NT2/D1 (cell line): ENCODE data around the gene HOXD11.
A peak's percentile ranks its signal among the peaks of the same experiment; 100 is the strongest.

ENCODE experiments used
- DNase-seq: peaks from one replicate; pipeline ENCODE4 v3.0.0-alpha.2; 2011; ENCODE audit warnings: low read depth, low spot score
- H3K27me3 ChIP-seq: 2 replicates; pipeline ENCODE4 v1.6.0; 2011; ENCODE audit warnings: mild to moderate bottlenecking; ENCODE audit not compliant: insufficient read length, insufficient read depth
- H3K36me3 ChIP-seq: 2 replicates; pipeline ENCODE4 v1.6.1; 2011; ENCODE audit warnings: mild to moderate bottlenecking, low read length, mixed read lengths; ENCODE audit not compliant: insufficient read depth, insufficient read length
- H3K4me1 ChIP-seq: 2 replicates; pipeline ENCODE4 v1.5.1; 2011; ENCODE audit not compliant: insufficient read depth, insufficient read length
- H3K4me3 ChIP-seq: 2 replicates; pipeline ENCODE4 v1.5.1; 2011; ENCODE audit warnings: low read depth; ENCODE audit not compliant: insufficient read length
- H3K9ac ChIP-seq: 2 replicates; pipeline ENCODE4 v1.6.0; 2011; ENCODE audit warnings: low read depth; ENCODE audit not compliant: insufficient read length
- H3K9me3 ChIP-seq: 2 replicates; pipeline ENCODE4 v1.5.1; 2011; ENCODE audit warnings: mild to moderate bottlenecking, low read length; ENCODE audit not compliant: insufficient read depth
- SUZ12 ChIP-seq: IDR thresholded peaks from 2 replicates; pipeline ENCODE4 v1.6.1; 2011; ENCODE audit not compliant: insufficient read length, insufficient read depth; ENCODE audit errors: extremely low read depth
- YY1 ChIP-seq: IDR thresholded peaks from 2 replicates; pipeline ENCODE4 v1.6.1; 2011; ENCODE audit not compliant: insufficient read length, insufficient read depth
- ZNF274 ChIP-seq: IDR thresholded peaks from 2 replicates; pipeline ENCODE4 v1.6.1; 2011; ENCODE audit warnings: mild to moderate bottlenecking, low read depth, low read length

The HOXD11 gene

DNA sequence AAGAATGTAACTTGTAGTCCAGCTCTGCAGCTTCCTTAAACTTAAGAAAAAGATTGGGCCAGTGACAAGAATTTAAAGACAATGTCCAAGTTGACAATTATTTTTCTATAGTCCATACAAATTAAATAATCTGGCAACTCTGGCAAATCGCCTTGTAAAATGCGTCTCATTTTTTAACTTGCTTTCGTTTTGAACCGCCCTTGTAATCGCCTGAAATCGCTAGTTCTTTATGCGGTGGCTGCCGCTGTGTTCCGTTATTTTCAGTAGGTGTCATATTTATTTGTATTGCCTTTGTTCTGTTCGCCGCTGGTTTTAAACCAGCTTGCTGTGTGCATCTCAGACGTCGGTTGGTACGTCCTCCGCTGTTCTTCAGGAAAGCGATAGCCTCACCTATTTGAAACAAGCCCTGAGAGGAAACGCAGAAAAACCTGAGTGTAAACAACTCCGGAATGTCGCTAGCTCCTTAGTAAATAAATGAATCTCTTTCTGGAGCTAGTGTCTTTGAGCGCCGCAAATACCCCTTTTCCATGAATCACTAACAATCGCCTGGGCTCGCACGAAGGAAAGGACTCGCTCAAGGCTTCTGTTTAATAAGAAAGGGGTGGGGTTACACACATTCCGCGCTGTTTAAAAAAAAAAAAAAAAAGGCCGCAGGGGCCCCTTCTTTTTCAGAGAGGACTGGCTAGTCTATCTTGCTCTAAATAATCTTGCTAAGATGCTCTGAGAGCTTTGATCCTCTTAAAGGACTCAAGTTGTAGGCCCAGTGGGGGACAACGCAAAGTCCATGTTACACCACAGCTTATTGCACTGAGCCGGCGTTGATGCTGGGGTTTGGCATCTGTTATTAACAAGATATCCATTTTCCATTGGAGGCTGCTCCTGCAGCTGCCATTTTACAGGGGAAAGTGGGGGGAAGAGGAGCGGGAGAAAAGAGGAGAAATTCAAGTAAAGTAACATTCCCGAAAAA lies 25.4 kb downstream of the HOXD11 start:
- Histone ChIP-seq H3K9ac (no peak overlapping the region), H3K4me1 (peaks cover 12% of the 10 kb centered on the region), H3K36me3 (no peaks in the 10 kb centered on the region), H3K27me3 (peaks cover 99% of the 10 kb centered on the region), H3K9me3 (no peaks in the 10 kb centered on the region), H3K4me3 (no peak overlapping the region)
- TF ChIP-seq YY1 (no peak), SUZ12 (peak; percentile 74)
- DNase-seq = no peak

DNA sequence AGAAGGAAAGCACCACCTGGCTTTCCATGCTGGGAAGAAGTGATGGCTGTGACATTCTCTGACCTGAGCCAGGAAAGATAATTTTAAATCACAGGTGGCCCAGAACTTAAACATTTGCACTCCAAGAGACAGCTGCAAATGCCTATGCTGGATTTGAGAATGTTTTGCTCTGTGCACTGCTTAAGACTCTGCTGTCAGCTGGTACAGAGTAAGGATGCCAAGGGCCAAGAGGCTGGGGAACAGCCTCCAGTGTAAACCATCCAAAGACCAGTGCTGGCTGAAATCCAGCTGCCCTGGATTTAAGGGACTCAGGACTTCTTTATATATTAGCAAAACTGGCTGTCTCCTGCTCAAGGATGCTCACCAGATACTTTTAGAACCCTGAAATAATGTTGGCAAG lies 26.3 kb downstream of the HOXD11 start:
- Histone ChIP-seq H3K4me3 (no peak overlapping the region), H3K9ac (no peak overlapping the region), H3K36me3 (no peaks in the 10 kb centered on the region), H3K9me3 (no peaks in the 10 kb centered on the region), H3K4me1 (peaks cover 12% of the 10 kb centered on the region), H3K27me3 (peaks cover 99% of the 10 kb centered on the region)
- DNase-seq = no peak
- no peak for TF ChIP-seq YY1
- no peak for TF ChIP-seq ZNF274
- no peak for TF ChIP-seq SUZ12

DNA sequence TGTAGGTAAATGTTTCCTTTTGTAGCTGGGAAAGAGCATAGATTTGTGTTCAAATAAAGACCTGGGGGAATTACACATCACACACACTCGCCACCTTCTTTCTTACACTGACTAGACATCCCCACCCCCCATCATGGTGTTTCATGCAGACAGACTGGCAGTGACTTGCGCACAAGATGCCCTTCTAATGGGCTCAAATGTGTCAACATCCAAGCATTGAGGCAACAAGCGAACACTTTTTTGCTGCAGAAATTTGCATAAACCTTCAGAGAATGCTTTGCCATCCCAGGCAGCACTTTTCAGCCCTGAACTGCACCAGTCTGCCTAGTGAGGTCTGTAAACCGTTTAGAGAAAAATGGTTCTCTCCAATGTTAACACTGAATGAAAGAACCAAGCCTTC lies 27.0 kb downstream of the HOXD11 start:
- no peak for TF ChIP-seq ZNF274
- TF ChIP-seq YY1 = no peak
- TF ChIP-seq SUZ12 = no peak
- H3K9ac ChIP-seq = no peak overlapping the region
- H3K36me3 ChIP-seq = no peaks in the 10 kb centered on the region
- no peak overlapping the region for H3K4me3 ChIP-seq
- no peaks in the 10 kb centered on the region for H3K9me3 ChIP-seq
- no peak for DNase-seq
- H3K4me1 ChIP-seq = peaks cover 9% of the 10 kb centered on the region
- peaks cover 99% of the 10 kb centered on the region for H3K27me3 ChIP-seq

DNA sequence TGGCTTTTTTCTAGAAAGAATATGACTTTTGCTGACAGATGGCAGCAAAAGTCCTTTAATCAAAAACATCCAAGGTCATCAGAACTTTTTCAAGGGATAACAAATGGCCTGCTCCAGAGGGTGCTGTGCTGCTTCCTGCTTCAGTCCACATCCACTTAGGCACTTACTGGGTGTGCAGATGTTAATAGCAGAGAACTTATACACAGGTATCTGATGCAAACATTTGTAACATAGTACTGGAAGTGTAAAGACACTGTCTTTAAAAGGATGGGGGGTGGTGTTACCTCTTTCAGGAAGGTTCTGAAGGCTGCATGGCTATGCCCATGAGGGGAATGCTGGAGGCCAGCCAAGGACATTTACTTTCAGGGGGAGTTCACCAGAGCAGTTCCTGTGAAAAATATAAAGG lies 28.0 kb downstream of the HOXD11 start:
- TF ChIP-seq SUZ12 = no peak
- TF ChIP-seq YY1 = no peak
- TF ChIP-seq ZNF274 = no peak
- H3K36me3 ChIP-seq = no peaks in the 10 kb centered on the region
- H3K4me3 ChIP-seq = no peak overlapping the region
- no peak overlapping the region for H3K9ac ChIP-seq
- H3K4me1 ChIP-seq = peaks cover 5% of the 10 kb centered on the region
- peaks cover 96% of the 10 kb centered on the region for H3K27me3 ChIP-seq
- no peak for DNase-seq
- no peaks in the 10 kb centered on the region for H3K9me3 ChIP-seq

DNA sequence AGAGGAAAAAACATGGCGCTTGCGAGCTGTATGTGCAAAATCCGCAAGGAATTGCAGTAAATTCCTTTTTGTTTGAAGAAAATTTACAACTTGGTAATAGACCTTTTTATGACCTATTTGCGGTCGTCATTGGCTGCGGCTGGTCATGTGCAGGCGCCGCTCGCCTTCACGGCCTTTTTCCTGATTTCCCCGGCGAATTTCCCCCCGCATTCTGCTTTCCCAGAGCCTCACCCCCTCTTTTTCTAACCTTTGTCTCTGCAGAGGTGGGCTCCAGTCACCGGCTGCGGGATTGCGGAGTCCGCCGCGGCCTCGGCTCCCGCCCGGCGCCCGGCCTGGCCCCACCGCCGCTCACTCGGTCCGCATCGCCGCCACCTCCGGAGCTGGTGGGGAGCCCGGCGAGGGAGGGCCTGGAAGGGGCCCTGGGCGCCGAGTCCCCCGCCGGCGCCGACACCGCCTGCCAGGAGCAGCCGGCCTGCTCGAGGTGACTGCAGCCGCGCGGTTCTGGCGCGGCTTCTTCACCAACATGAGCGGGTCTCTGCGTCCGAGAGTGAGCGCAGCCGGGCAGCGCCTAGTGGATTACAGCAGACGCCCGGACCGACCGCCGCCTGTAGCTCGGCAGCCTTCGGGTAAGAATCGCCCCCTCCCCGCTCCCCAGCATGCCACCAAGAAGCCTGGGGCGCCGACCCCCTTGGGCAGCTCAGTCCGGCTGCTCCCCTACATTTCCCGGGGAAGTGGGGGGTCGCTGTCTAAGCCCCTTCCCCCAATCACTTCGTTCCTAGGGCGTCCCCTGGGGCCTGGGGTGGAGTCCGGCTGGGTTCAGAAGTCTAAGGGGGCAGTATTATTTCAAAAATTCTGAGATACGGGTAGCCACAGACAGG lies 29.5 kb downstream of the HOXD11 start:
- H3K36me3 ChIP-seq = no peaks in the 10 kb centered on the region
- no peaks in the 10 kb centered on the region for H3K9me3 ChIP-seq
- TF ChIP-seq SUZ12 (peak; percentile 84), YY1 (no peak)
- H3K4me1 ChIP-seq = peaks cover 3% of the 10 kb centered on the region
- DNase-seq = no peak
- H3K4me3 ChIP-seq = peak overlapping the region; percentile 36
- H3K9ac ChIP-seq = peak overlapping the region; percentile 44
- H3K27me3 ChIP-seq = peaks cover 89% of the 10 kb centered on the region

DNA sequence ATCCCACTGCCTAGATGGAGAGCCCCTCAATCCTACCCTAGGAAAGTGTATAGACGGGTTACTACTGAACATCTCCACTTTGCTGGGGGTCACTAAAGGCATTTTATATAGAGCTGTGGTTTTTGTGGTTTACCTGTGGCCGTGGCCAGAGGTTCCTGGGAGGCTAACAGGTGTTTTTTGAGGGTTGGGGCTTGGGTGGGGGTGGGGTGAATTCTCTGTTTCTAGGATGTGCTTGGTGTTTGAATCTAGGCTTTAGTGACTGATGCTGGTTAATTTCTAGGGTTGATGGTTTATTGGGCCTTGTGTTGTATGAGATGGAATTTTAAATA lies 30.1 kb downstream of the HOXD11 start:
- Histone ChIP-seq H3K4me1 (peaks cover 3% of the 10 kb centered on the region), H3K27me3 (peaks cover 89% of the 10 kb centered on the region), H3K9me3 (no peaks in the 10 kb centered on the region), H3K4me3 (peak overlapping the region; percentile 36), H3K9ac (peak overlapping the region; percentile 44), H3K36me3 (no peaks in the 10 kb centered on the region)
- no peak for DNase-seq
- no peak for TF ChIP-seq ZNF274
- no peak for TF ChIP-seq YY1
- peak; percentile 44 for TF ChIP-seq SUZ12

DNA sequence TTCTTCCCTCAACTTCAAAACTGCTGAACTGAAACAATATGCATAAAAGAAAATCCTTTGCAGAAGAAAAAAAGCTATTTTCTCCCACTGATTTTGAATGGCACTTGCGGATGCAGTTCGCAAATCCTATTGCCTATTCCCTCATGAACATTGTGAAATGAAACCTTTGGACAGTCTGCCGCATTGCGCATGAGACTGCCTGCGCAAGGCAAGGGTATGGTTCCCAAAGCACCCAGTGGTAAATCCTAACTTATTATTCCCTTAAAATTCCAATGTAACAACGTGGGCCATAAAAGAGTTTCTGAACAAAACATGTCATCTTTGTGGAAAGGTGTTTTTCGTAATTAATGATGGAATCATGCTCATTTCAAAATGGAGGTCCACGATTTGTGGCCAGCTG lies 30.8 kb downstream of the HOXD11 start:
- Histone ChIP-seq H3K4me3 (no peak overlapping the region), H3K4me1 (peaks cover 3% of the 10 kb centered on the region), H3K9me3 (no peaks in the 10 kb centered on the region), H3K27me3 (peaks cover 89% of the 10 kb centered on the region), H3K36me3 (no peaks in the 10 kb centered on the region), H3K9ac (no peak overlapping the region)
- no peak for TF ChIP-seq YY1
- no peak for TF ChIP-seq SUZ12
- TF ChIP-seq ZNF274 = no peak
- DNase-seq = no peak
